Activated CD8-positive, alpha-beta memory T cell treated with anti-CD3 and anti-CD28 coated beads, Interleukin-2, amount 50 U/mL, for 48 hours (primary cell): ENCODE results near the gene RNU11.
"Not testable (repeated sequence)": the region's sequence is repeated elsewhere in the genome, so short reads cannot be mapped to it uniquely, and the experiment has no call there.

ENCODE experiments used
- DNase-seq: peaks from one replicate; pipeline ENCODE4 v3.0.0-alpha.2; 2020

Gene RNU11

DNA sequence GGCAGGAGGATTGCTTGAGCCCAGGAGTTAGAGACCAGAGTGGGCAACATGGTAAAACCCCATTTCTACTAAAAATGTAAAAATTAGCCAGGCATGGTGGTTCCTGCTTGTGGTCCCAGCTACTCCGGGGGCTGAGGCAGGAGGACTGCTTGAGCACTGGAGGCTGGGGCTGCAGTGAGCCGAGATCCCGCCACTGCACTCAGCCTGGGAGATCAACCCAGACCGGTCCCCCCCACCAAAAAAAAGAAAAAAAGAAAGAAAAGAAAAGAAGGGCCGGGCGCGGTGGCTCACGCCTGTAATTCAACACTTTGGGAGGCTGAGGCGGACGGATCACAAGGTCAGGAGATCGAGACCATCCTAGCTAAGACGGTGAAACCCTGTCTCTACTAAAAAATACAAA lies 18.4 kb downstream of the RNU11 start:
- no peak for DNase-seq

DNA sequence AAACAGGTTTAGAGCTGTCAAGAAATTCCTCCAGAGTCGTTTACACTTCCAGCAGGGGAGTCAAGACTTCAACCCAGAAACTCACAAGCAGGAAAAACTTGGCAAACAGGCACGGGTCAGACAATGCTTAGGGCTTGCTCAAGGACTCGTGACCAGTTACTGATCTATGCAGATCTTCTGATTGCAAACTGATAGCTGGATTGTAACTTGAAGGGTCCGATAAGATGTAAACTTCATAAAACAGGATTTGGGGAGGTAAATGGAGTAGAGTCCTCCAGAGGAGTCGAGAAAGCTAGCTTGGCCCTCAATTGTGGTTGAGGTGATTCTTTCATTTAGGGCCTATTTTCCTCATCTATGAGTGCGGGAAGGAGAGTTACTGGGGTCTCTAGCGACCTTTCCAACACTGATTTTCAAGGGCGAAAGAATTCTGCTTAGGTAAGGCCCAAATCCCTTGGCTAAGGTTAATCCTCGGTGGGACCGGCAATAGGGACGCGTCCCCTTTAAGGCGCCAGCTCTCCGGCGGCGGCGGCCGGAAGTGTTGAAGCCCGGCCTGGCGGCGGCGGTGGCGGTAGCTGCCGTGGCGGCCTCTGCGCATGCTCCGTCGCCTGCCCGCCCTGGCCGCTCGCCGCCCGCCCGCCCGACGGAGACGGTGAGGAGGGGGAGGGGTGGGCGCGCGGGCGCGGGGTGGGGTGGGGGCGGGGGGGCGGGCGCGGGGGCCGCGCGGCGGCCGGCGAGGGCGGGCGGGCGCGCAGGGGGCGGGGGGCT lies 20.0 kb downstream of the RNU11 start, which contains the start of gene GMEB1:
TSS of gene GMEB1 (plus strand) at position 594 of the 765 bp plus-strand sequence. CDS start 14,829 bp downstream, outside the sequence.
- peak; percentile 95 for DNase-seq

DNA sequence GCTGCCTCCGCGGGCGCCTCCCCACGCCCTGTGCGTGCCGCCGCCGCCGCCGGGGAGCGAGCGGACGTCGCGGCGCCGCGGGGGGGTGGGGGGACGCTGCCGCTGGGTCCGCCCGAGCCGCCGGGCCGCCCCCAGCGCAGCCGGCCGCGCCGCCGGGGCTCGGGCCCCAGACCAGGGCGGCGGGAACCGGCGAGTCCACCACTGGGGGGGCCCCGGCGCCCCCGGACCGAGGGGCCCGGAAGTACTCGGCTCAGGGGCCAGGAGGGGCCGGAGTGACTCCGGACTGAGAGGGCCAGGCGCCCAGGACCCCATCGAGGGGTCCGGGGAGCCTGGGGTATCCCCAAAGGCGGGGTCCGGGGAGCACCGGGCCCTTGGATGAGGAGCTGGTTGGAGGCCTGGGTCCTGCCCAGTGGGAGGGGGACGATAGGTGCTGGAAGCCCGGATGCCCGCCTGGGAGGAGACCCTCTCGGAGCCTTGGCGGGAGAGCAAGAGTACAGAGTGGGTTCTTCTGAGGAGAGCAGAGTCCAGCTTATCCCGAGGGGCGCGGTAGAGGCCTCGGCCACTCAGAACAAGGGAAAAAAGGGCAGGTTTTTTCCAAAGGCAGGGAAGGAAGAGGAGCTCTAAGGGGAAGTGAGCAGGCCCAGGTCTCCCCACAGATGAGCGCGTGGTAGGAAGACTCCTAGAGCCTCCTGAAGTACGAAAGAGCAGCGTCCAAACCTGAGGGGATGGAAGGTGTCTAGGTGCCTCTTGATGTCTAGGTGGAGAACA lies 20.7 kb downstream of the RNU11 start:
- peak; percentile 82 for DNase-seq

DNA sequence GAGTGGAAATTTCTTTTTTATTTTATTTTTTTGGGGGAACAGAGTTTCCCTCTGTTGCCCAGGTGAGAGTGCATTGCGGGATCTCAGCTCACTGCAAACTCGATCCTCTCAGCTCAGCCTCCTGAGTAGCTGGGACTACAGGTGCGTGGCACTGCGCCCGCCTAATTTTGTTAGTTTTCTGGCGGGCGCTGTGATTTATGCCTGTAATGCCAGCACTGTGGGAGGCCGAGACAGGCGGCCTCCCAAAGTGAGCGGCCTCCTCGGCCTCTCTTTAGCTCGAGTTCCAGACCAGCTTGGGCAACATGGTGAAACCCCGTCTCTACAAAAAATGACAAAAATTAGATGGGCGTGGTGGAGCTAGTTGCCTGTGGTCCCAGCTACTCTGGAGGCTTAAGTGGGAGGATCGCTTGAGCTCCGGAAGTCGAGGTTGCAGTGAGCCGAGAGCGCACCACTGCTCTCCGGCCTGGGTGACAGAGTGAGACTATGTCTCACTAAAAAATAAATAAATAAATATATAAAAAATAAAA lies 22.9 kb downstream of the RNU11 start:
- no peak for DNase-seq

DNA sequence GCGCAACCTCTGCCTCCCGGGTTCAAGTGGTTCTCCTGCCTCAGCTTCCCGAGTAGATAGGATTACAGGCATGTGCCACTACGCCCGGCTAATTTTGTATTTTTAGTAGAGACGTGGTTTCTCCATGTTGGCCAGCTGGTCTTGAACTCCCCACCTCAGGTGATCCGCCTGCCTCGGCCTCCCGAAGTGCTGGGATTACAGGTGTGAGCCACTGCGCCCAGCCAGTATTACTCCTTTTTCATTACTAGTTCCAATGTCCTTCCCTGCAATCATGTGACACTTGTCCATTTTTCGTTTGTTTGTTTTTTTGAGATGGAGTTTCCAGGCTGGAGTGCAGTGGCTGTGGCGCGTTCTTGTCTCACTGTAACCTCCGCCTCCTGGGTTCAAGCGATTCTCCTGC lies 24.6 kb downstream of the RNU11 start:
- DNase-seq: not testable (repeated sequence)

DNA sequence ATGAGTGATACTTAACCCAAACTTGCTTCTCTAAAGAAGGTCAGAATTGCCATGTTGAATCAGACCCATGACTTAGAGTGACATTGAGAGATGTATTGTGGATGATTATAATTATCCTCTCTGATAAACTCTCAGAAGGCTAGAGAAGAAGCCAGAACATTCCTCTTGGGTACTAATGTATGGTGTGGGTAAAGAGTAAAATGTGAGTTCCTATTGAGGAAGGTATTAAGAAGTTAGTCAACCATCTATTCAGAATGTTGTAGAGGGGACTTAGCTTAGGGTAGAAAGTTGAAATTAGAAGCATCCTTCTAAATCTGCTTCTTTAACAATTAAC lies 27.5 kb downstream of the RNU11 start:
- no peak for DNase-seq

DNA sequence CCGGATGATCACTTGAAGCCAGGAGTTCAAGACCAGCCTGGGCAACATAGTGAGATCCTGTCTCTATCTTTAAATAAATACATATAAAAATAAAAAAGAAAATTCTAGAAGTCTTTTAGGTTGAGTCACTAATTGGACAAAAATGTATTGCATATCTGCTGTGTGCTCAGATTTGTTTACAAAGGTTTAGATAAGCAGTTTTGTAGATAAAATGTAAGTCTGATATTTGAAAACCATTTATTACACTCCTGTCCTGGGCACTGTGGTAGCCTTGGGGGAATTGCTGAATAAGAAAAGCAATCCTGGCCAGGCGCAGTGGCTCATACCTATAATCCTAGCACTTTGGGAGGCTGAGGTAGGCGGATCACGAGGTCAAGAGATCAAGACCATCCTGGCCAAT lies 31.8 kb downstream of the RNU11 start:
- DNase-seq: no peak

DNA sequence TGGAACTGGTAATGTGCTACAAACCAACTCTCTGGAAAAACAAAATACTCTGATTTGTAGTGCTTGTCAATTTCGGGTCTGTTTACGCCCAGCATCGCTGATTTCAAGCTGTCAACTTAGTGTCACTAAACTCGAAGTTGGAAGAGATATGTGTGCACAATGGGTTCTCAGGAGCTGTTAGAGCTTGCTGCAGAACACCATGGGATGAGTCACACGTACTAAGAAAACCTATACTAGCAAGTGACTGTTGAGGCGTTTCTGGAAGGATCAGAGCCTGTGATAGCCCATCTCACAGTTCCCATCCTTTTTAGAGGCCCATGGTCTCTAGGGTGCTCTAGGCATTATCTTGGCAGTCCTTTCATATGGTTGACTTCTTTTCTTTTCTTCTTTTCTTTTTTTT lies 34.4 kb downstream of the RNU11 start:
- no peak for DNase-seq

DNA sequence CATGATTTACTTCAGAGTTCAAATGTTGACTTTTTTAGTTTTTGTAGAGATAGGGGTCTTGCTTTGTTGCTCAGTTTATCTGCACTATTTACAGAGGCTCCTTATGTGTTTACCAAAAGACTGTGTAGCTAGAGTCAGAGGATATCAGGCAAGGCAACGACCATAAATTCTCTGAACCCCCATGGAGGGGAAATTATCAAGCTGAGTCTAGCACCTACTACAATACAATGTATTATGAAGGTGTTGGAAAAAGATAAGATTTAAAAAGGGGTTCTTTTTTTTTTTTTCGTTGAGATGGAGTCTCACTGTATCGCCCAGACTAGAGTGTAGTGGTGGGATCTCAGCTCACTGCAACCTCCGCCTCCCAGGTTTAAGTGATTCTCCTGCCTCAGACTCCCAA lies 36.5 kb downstream of the RNU11 start:
- no peak for DNase-seq

DNA sequence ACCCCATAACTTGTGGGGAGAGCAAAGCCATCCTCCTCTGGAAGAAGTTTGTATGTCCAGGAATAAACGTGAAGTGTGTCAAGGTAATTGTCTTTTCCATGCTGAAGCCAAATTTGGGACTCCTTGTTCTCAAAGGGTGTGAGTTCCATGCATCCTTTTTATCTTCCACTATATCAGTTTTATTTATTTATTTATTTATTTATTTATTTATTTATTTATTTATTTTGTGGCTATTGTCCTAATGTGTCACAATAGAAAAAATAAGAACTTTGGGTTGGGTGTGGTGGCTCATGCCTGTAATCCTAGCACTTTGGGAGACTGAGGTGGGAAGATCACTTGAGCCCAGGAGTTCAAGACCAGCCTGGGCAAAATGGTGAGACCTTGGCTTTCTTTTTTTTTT lies 43.2 kb downstream of the RNU11 start:
- DNase-seq: not testable (repeated sequence)
